GM19328 (cell line): Measurements from ENCODE around the gene POGK.
A peak's percentile ranks its signal among the peaks of the same experiment; 100 is the strongest.
"Not testable (repeated sequence)": the region's sequence is repeated elsewhere in the genome, so short reads cannot be mapped to it uniquely, and the experiment has no call there.

Experiments
- ATAC-seq: cut with Tn5 transposase; IDR thresholded peaks from one replicate; pipeline ENCODE4 v1.9.1; 2021; ENCODE audit warnings: mild to moderate bottlenecking, moderate library complexity; ENCODE audit not compliant: unreplicated experiment

POGK gene

DNA sequence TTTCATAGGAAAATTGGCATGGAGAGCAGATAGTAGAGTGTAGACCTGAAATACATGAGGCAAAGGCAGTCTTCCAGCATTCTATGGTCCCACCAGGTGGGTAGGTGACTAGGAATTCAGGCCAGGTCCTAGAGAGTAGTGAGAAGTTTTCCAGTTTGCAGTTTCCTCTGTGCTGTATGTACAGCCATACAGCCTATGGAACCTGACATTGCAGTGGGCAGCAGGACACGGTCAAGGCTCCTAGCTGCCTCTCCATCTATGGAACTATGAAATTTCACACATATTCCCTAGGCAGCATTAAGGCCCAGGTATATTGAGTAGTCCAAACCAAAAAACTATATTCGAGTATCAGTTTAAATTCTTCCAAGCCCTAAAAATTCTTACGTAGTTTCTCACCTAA is 16.3 kb downstream of the POGK start:
- no peak for ATAC-seq

GRCh38 chr1:166857995-166858394 is 18.7 kb downstream of the POGK start:
- ATAC-seq: no peak

- no peak for ATAC-seq
Measured at GRCh38 chr1:166858726-166859419, 19.6 kb downstream of the POGK start.

- ATAC-seq: no peak
Measured at GRCh38 chr1:166859597-166859996, 20.3 kb downstream of the POGK start.

DNA sequence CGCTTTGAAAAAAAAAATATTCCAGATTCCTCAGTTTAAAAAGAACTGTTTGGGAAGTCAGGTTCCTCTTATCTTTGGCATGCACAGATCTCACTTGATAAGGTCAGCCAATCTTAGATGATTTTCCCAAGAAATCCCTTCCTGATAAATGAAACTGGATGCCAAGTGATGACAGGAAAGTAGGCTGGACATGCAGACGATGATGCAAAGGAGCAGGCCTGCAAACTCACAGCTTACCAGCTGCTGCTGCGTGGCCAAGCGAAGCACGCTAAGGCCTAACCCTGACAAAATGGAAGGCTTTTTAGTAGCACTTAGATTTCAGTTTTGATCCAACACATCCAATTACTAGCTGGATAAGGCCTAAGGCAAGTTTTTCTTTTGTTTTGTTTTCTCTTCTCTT is 26.7 kb downstream of the POGK start:
- no peak for ATAC-seq

- no peak for ATAC-seq
Measured at GRCh38 chr1:166868639-166869038, 29.4 kb downstream of the POGK start.

GRCh38 chr1:166869318-166870099 is 30.2 kb downstream of the POGK start:
- no peak for ATAC-seq

DNA sequence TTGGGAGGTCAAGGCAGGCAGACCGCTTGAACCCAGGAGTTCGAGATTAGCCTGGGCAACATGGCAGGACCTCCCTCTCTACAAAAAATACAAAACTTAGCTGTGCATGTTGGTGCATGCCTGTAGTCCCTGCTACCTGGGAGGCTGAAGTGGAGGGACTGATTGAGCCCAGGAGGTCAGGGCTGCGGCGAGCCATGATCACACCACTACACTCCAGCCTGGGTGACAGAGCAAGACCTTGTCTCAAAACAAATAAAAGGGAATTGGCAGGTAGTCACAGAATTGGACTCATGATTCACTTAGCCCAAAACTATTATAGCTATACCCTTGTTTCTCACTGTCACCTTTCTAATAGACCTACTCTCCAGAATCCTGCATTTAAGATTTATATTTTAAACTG is 31.3 kb downstream of the POGK start:
- ATAC-seq: no peak

- ATAC-seq: no peak
Measured at GRCh38 chr1:166874464-166874863, 35.2 kb downstream of the POGK start.

DNA sequence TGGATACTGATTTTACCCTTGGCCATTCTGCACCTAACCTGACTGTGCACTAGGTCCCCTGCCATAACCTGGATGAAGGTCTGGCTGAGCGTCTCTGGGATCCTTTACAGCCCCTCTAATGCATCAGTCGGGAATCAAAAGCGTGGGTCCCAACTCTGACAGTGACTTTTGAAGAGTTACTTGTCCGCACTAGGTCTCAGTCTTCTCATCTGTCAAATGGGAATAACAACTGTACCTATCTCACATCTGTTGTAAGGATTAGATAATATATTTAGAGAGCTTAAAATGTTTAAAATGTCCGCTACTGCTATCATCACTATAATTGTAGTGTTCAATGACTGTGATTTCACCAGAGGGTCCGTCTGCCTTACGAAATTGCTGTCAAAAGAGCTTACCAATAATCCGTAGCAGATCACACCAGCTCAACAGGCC is 36.0 kb downstream of the POGK start:
- no peak for ATAC-seq

- peak; percentile 88 for ATAC-seq
Measured at GRCh38 chr1:166875734-166876539, 36.7 kb downstream of the POGK start, which contains the start of gene TADA1. TSS of gene TADA1 (minus strand) at chr1:166876264. CDS start at chr1:166876233, 31 bp downstream.

DNA sequence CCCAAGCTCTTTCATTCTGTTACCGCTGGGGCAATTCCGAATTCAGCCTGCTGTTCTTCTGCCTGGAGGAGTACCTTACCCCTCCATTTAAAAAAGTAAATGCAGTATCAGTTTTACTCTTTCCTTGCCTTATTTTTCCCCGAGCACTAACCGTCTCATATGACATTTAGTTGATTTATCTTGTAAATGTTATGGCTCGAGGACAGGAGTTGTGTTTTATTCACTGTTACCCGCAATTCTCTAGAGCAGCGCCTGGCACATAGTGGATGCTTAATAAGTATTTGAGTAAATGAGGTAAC is 37.2 kb downstream of the POGK start:
- peak; percentile 0 for ATAC-seq

DNA sequence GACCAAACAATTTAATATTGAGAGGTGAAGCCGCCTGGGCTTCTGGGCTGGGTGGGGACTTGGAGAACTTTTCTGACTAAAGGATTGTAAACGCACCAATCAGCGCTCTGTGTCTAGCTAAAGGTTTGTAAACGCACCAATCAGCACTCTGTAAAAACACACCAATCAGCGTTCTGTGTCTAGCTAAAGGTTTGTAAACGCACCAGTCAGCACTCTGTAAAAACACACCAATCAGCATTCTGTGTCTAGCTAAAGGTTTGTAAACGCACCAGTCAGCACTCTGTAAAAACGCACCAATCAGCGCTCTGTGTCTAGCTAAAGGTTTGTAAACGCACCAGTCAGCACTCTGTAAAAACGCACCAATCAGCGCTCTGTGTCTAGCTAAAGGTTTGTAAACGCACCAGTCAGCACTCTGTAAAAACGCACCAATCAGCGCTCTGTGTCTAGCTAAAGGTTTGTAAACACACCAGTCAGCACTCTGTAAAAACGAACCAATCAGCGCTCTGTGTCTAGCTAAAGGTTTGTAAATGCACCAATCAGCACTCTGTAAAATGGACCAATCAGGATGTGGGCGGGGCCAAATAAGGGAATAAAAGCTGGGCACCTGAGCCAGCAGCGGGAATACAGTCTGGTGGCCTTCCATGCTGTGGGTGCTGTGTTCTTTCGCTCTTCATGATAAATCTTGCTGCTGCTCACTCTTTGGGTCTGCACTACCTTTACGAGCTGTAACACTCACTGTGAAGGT is 39.1 kb downstream of the POGK start:
- ATAC-seq: not testable (repeated sequence)

DNA sequence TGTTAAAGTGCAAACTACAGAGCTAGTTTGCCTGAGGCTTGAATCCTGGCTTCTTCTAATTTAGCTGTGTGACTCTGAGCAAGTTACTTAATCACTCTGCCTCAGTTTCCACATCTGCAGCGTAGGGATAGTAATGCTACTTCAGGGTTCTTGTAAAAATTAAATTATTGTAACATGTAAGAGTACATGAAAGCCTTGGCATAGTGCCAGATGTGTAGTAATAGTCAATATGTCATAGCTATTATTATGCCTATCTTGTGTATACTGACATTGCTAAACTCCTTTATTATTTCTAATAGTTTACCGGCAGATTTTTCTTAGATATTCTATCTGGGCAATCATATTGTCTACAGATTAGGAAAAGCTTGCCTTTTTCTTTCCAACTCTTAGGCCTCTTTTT is 43.6 kb downstream of the POGK start:
- no peak for ATAC-seq

DNA sequence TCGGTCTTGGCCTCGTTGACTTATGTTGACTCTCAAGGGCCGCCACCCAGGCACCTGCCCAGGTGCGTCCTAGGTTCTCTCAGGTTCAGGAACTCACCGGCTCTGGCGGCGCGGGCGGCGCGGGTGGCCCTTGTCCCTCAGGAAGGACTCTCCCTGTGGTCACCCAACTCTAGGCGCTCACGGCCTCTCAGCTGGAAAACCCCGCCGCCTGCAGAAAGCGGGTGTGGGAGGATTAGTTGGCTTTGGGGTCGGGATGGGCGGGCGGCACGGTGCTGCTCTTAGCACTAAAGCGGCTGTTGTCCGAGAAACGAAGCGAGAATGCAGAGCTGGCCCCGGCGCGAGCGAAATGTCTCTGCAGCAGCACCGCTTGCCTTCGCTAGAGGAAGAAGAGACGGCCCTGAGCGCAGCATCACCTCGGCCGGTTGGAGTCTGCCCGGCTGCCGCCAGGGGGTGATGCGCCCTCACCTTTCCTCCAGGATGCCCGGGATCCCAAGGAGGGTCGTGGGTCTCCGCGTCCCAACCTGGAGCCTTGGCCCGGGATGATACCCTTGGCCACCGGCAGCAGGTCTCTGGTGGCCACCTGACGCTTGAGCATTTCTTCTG is 44.9 kb downstream of the POGK start:
- ATAC-seq: no peak

GRCh38 chr1:166884971-166885370 is 45.7 kb downstream of the POGK start:
- ATAC-seq: no peak

DNA sequence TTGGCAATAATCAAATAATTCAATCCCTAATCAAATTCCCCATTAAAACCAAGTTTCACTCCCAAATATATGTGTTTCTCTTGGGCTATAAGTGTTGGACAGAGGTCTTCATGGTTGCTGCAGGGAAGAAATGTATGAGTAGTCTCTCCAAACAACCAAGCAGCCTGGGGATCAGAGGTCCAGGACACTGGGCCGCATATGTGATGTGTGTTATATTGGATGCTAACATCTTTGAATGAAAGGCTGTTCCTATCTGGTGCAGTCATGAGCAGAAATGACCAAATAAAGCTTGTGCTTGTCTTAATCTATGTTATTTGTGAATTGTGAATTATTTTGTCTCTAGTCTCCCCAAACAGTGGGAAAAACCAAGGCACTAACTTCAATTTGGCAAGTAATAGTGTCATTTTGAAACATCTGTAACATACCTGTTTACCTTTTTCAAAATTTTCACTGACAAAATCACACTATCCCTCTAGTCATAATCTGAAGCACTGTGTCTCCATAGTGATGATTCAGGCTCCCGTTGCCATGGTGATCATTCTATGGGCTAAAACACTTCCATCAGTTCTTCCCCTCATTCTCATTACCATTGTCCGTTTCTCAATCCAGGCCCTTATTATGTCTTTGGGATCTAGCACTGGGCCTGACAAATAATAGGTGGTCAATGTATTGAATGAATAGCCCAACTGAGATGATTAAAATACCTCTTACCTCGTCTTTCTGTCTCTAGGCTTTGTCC is 49.3 kb downstream of the POGK start:
- ATAC-seq: no peak

GRCh38 chr1:166889776-166890175 is 50.5 kb downstream of the POGK start:
- no peak for ATAC-seq

DNA sequence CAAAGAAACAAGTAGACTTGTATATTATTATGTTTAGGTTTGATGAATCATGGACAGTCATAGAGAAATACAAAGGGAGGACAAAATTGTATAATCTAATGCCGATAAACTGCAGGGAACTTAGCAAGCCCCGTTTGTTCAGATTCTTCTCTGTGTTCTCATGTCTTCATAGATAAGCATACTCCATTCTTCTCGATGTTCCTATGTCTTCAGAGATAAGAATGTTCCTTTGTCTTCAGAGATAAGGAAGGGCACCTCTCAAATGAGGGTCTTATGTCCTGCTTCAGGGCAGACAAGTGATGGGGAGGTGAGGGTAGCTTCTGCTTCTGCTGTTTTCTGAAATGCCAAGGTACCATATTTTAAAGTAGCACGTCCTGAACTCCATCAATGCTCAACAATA is 56.5 kb downstream of the POGK start:
- ATAC-seq: no peak

- no peak for ATAC-seq
Measured at GRCh38 chr1:166899769-166900168, 60.5 kb downstream of the POGK start.
